Tongue (tissue), 2 donors: ENCODE measurements around the gene CMIP. TPM values are rescaled to one million over a fixed set of nuclear protein-coding genes. Genes with fewer than 3 reads are reported as not detected.

ENCODE experiments used
- DNase-seq: peaks from one replicate; pipeline ENCODE4 v3.0.0-alpha.2; 2015
- total RNA-seq: library from RNA; depleted of rRNA; stranded (reverse); fragments of >200 nt; gene quantifications from one replicate; pipeline ENCODE4 v1.2.3, GENCODE V29; 2014

Gene CMIP
- total RNA-seq, 1 donor from 2014 or later = 30.0 TPM

- DNase-seq = no peak
Measured at GRCh38 chr16:81624760-81625543, 180.3 kb downstream of the CMIP start.

- DNase-seq = peak; percentile 67
Measured at GRCh38 chr16:81625544-81626153, 181.0 kb downstream of the CMIP start.

GRCh38 chr16:81626181-81626674, 181.6 kb downstream of the CMIP start:
- DNase-seq = no peak

- no peak for DNase-seq
Measured at GRCh38 chr16:81627024-81627423, 182.4 kb downstream of the CMIP start.

- no peak for DNase-seq
Measured at GRCh38 chr16:81627729-81628244, 183.2 kb downstream of the CMIP start.

GRCh38 chr16:81629034-81629802, 184.6 kb downstream of the CMIP start:
- DNase-seq = no peak

- DNase-seq = peak; percentile 59
Measured at GRCh38 chr16:81629896-81630634, 185.5 kb downstream of the CMIP start.

- peak; percentile 84 for DNase-seq
Measured at GRCh38 chr16:81630635-81631031, 186.0 kb downstream of the CMIP start.

- DNase-seq = no peak
Measured at GRCh38 chr16:81632392-81633146, 188.0 kb downstream of the CMIP start.

GRCh38 chr16:81633147-81633619, 188.6 kb downstream of the CMIP start:
- no peak for DNase-seq

GRCh38 chr16:81633680-81634379, 189.2 kb downstream of the CMIP start:
- no peak for DNase-seq

GRCh38 chr16:81634380-81635062, 189.9 kb downstream of the CMIP start:
- peak; percentile 54 for DNase-seq

- peak; percentile 56 for DNase-seq
Measured at GRCh38 chr16:81635063-81635937, 190.7 kb downstream of the CMIP start.

GRCh38 chr16:81636298-81636993, 191.8 kb downstream of the CMIP start:
- DNase-seq = peak; percentile 62

- DNase-seq = no peak
Measured at GRCh38 chr16:81637336-81638235, 193.0 kb downstream of the CMIP start.

GRCh38 chr16:81638286-81638945, 193.8 kb downstream of the CMIP start:
- DNase-seq = no peak
